ENCODE measurements around the gene CACNA1C. TPM values are rescaled to one million over a fixed set of nuclear protein-coding genes. Genes with fewer than 3 reads are reported as not detected.

CACNA1C gene
- total RNA-seq, 1 experiment from 2014 or later, result 1.8 TPM

DNA sequence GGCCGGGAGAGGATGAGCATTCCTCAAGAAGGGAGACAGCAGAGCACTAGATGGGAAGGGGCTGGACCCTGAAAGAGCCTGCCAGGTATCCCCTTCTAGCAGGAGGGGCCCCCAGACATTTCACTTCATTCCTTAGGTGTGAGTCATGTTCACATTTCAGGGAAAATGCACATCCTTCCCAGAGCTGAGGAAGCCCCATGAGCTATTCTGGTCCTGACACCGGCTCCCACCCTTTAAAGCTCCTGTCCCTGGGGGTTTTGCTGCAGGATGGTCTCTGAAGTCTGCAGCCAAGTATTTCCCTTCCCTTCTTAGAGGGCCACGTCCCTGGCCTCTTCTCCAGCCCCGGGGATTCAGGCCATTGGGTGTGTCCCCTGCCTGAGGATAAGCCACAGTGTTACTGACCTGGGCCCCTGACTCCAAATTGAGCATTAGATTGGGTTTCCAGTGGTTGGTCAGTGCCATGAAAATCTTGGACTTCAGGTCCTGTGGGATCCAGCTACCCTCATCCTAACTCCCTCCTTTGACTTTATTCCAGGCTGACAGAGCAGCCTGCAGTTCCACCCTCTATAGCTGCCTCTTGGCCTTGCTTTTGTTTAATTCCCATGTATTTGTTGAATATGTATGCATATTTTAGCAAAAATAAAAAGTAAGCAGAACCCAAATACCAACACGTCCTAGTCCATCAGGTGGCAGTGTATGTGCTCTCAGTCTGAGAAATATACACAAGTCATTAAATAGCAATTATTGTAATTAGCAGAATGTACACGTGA lies 267.1 kb downstream of the CACNA1C start:
- DNase-seq (ENCODE audit: low read depth), result peak; percentile 39

DNA sequence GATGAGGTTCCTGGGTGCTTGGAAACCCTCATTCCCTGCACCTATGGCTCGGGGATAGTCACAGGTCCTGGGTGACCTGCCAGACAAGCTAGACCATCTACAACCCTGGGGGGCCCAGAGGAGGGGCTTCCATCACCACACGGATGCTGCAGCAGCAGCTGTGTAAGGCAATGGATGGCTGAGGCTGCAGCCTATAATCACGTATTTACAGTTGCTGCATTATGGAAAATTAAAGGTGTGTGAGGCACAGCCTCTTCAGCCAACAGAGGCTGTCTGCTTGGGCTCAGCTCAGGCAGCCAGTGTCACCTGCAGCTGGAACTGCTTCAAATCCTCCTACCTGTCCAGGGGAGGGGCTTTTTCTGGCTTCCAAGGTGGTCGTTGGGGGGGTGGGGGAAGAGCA lies 268.1 kb downstream of the CACNA1C start:
- no peak for DNase-seq (ENCODE audit: low read depth)

DNA sequence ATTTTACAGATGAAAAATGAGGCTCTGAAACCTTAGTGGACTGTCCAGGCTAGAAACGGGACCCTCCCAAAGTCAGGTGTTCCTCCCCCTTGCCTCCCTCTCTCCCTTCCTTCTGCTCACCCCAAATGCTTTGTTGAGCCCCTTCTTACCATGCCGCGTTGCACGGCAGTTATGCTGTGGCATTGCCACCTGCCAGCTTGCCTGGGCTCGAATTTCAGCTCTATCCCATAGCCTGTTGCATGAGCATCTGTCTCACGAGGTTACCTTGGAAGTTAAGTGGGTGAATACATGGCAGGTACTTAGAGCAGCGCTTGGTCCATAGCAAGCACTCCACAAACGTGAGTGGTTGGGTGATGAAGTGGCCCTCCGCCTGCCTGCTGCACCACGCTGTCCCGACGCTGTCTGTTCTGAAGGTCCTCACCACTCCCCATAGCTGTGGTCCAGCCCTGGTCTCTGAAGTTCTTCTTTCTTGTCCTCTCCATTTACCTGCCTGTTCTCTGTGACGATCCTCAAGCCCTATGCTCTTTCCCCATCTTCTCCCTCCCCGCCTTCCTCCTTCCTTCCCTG lies 269.9 kb downstream of the CACNA1C start:
- no peak for DNase-seq (ENCODE audit: low read depth)

DNA sequence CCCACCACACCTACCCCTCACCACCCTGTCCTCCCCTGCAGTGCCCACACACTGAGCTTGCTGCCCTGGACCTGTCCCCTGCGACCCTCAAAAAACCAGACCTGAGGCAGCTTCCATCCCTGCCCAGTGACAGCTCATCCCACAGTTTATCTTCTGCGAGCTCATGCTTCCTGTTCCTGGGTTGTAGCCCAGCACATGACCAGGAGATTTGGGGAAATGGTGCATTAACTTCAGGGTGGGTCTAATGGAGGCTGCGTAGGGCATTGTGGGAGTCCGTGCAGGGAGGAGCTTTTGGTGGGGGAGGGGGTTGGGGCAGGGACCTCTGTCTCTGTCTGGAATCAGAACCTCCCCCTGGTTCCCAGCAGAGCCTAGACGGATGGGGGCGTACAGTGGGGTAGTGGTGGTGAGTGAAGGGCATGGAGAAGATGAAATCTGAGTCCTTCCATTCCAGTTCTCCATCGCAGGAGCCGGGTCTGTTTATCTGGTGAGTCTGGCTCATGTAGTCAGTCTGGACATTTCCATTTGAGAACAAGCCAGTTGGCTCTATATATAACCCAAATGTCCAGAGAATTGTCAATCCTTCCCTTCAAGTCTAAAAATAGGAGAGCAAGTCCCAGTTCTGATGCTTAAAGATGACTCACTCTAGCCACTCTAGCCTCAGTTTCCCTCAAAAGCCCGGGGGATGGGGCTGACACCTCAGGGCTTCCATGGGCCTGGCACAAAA lies 270.9 kb downstream of the CACNA1C start:
- no peak for DNase-seq (ENCODE audit: low read depth)

DNA sequence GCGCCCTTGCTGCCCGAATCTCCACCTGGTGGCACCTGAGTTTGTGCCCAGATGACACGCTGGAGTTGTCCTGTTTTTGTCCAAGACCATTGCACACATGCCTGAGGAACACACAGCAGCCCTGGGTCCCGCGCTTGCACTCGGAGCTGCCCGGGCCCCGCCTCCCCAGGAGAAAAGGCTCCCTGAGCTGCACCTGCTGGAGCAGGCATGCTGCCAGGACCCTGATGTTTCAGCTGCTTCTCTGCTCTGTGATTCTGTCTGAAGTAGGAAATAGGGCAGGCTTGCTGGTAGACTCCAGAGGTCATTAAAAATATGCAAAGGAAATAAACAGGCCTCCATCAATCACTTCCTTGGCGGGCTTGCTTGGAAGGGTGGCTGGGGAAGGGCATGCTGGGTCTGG lies 271.6 kb downstream of the CACNA1C start:
- no peak for DNase-seq (ENCODE audit: low read depth)

DNA sequence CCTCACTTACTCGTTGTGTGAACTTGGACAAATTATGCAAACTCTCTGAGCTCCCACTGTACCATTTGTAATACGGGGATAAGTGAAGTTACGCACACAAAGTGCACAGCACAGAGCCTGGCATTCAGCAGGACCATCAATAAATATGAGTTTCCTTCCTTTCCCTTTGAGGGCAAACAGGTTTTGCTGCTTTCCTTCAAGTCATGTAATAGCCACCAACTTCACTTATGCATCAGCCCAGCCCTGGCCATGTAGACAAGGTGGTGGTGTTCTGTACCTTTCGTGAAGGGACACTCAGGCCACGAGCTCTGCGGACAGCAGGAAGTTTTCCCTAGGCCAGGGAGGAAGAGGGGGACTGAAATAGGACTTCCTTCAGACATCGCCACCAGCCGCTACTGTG lies 272.7 kb downstream of the CACNA1C start:
- no peak for DNase-seq (ENCODE audit: low read depth)

DNA sequence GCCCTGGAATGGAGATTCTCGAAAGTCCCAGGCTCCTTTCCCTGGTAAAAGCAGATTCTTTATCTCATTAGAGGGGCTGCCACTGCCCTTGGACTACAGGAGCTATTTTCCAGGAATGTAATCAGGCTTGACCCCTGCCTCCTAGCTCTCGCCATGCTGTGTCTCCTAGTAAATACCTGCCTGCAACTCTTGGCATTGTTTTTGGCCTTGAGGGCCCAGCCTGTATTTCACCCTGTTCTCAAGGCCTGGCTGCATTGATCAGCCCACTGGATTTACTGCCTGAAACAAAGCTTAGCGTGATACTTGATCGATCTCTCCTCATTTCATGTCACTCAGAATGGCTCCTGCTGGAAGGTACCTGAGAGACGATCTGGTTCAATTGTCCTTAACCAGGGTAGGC lies 273.7 kb downstream of the CACNA1C start:
- no peak for DNase-seq (ENCODE audit: low read depth)

DNA sequence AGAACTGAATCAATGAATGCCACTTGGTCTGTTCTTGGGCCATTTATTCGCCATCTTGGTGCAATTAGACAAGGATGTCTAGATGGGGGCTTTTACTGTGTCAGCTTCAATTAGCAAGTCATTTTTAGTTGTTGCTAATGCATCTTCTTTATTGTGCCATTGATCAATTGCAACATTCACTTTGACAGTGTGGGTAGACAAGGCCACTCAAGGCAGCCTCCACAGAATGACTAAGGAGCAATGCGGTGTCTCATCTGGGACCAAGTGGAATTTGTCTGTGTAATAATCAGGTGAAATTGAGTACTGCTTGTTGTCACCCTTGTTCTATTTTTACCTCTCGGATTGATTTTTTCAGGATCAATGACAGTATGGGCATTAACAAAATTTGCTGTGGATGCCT lies 275.9 kb downstream of the CACNA1C start:
- DNase-seq (ENCODE audit: low read depth), result no peak

DNA sequence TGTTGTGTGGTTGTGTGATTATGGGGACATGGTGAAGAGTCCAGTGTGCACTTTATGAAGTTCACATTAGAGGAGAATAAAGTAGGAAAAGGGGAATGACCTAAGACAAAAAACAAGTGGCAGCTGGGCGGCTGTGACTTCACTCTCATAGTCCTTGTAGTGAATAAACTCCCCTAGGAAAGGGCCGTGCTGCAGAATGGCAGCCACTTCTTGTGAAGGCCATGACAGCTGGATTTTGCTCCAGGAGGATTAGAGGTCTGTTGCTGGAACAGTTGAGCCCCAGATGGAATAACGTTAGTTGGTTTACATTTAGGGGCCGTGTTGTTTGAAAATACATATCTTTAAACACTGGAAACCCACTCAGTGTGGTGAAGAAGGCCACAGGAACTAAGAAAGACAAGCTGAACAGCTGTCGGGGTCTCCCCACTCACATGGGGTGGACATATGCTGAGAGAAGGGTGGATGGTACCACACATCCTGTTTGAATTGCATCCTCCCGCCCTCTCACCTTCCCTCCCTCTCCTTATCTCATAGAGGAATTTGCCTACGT lies 276.9 kb downstream of the CACNA1C start:
- DNase-seq (ENCODE audit: low read depth), result no peak

DNA sequence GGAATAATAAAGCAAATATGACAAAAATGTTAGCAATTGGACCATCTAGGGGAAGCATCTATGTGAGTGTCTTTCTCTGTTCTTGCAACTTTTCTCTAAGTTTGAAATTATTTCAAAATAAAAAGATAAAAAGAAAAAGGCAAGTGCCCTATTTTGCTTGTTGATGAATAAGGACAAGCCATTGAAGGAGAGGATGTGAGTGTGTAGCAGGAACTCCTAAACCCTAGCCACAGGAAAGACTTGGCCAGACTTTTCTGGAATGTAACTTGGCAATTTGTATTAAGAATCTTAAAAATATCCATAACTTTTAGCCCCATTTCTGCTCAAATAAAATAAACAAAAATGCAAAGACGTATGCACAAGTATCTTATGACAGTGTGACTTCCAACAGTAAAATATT lies 279.4 kb downstream of the CACNA1C start:
- DNase-seq (ENCODE audit: low read depth), result no peak

DNA sequence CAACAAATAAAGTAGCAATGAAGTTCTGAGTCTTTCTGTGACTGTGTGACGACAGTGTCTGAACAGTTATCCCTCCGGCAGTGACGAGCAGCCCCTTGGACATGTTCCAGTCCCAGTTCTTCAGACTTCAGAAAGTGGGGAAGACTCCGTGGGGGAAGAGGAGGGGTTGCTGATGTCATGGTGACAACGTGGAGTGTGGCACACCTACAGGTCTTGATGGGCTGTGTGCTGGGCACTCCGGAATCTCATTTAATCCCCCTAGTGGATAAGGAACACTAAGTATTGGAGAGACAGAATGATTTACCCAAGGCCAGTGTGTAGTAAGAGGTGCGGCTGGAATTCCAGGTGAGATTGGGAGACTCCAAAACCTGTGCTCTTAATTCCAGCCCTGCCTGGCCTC lies 280.2 kb downstream of the CACNA1C start:
- DNase-seq (ENCODE audit: low read depth), result no peak

DNA sequence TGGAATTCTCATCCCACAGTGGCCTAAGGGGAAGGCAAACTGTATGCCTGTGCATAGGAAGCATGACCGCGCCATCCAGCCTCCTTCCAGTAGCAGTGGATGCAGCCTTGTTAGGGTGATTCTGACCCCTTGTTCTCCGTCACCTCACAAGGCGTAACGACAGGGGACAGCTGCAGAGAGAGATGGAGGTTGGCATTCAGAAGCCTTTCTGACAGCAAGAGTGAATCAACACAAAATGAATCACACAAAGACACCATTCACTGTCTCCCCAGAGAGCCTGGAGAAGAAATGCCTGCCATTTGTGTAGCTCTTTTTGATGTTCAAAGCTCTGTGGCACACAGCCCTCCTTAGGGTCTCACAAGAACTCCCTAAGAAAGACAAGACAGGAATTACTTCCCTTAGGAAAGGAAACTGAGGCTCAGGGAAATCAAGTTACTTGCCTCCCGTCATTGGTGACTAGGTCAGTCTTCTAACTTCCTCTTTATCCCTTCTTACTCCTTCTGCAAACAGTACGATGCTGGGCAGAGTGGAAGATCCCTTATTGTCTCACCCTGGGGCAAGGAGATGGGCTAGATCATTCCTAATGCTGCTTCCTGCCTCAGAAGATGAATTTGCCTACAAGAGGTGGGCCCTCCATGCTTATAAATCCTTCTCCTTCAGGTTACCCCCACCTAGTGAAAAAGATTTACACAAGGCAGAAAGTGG lies 280.9 kb downstream of the CACNA1C start:
- DNase-seq (ENCODE audit: low read depth), result no peak

DNA sequence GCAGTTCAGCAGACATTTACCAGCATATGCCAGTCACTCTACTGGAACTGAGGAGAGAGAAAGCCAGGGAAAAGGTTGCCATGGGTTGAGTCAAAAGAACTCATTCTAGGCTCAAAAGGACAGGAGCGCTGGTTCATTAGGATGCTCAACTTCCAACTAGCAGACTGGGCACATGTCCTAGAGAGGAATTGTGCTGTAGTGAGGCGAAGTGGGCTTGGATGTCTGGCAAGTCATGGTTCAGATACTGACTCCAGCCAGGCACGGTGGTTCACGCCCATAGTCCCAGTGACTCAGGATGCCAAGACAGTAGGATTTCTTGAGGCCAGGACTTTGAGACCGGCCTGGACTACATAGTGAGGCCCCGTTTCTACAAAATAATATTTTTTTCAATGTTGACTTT lies 281.5 kb downstream of the CACNA1C start:
- no peak for DNase-seq (ENCODE audit: low read depth)

DNA sequence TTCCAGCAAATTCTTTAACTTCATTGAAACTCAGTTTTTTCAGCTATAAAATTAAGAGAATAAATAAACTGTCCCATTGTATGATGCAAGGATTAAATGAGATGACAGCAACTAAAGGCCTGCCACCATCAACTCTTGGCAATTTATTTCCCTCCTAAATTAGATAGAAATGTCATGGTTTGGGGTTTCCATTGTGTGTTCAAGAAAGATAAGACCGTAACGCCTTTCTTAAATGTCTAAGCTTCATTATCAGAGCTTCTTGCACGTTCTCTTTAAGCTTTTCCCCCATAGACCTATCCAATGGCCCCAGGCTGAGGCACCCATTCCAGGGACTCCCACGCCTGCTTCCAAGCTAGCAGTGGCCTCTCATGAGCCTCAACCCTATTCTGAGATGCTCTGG lies 281.9 kb downstream of the CACNA1C start:
- DNase-seq (ENCODE audit: low read depth), result no peak

DNA sequence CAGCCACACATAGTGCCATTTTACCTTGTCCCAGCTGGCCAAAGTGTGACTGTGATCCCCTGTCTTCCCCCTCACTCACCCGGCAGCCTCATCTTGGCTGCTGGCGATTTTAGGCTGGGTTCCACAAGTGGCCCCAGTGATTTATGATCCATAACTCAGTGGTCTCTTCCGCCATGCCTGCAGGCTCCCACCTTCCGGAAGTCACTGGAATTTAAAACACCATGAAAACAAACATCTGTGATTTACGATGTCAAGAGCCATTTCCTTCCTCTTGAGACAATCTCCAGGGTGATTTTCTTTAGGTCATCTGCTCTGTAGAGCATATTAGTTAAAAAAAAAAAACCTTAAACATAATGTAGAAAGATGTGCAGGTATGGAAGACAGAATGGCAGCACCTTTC lies 282.3 kb downstream of the CACNA1C start:
- peak; percentile 43 for DNase-seq (ENCODE audit: low read depth)

DNA sequence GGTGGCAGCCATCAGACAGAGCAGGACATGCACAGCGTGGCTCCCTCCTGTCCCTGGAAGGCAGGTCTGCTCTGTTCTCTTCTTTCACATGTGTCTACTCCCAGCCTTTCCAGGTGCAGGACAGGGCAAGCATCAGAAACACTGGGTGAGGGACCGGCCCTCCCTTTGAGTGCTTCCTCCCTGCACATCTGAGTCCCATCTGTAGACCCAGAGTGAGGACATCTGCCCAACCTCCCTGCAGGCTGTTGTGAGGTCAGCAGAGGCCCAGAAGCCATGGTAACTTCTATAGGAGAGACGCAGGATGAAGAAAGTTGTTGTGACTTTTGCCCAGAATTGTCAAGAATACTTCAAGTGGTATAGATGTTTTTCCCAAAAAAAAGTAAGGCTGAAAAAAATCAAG lies 282.7 kb downstream of the CACNA1C start:
- no peak for DNase-seq (ENCODE audit: low read depth)

DNA sequence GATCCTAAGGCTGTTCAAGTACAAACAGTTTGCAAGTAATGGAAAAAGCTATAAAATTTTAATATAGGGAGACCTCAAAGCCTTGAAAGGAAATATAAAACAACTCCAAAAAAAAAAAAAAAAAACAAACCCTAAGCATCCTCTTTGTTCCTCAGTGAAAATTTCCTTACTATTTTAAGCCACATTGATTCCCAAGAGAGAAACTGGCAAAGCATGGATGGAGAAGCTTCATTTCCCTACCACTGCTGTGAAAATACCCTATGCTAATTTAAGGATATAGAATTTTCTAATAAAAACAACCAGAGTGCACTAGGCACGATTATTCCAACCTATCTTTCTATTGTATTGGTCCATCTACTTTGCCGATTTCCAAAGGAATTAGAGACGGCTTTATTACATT lies 283.1 kb downstream of the CACNA1C start:
- DNase-seq (ENCODE audit: low read depth), result no peak

DNA sequence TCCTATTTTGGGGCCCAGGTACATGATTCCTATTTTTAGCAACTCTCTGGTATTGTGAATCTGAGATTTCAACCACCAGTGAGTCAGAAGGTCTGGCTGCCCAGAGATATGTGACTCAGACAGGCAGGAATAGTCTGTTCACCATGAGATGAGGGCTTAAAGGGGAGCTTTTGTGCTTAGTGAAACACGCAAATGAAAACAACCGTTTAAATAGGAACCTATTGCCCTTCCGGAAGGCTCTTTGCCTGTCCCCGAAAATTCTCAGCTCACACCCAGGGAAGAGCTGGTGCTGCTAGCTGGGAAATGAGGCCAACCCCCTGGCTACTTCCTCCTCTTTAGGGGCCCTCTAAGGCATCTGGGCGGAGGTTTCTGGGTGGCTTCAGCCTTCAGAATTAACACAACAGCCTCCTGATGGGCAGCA lies 283.6 kb downstream of the CACNA1C start:
- peak; percentile 94 for DNase-seq (ENCODE audit: low read depth)

DNA sequence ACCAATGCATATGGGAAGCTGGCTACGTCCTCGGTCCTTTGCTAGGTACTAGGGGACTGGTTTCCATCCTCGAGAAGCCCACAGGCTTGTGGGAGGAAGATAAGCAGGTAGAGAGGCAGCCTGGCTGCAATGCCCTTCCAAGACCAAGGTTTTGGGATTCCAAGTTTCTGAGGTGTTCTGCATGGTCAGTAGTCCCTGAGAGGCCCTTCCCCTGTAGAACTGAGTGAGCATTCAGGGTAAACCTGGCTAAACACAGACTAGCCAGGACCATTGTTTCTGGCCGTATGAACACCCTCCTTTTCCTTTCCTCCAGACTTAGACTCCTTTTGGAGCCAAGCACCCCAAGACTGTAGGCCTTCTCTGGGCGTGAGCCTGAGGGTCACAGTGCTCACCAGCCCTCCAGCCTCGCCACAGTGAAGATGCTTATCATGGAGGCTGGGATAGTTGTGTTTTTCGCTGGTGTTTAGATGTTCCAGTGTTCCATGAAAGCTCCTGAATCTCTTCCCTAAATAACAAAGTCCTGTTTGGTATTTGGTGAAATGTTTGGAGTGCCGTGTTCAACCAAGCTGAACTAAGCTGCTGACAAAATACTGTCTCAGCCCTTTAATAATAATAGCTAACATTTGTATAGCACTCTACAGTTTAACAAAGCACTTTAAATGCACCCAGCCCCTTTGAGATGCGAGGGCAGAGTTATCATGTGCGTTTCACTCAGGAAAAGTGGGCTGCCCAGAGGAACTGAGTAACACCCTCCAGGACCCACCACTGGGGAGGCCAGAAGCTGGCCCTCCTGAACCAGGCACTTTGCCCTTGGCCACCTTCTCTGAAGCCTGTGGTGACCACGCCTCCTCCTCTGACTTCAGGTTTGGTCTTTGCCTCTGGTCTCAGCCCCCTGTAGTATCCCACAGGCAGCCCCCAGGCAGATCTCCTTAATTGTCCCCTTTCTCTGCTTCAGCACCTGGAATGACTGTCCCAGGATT lies 284.5 kb downstream of the CACNA1C start:
- no peak for DNase-seq (ENCODE audit: low read depth)

DNA sequence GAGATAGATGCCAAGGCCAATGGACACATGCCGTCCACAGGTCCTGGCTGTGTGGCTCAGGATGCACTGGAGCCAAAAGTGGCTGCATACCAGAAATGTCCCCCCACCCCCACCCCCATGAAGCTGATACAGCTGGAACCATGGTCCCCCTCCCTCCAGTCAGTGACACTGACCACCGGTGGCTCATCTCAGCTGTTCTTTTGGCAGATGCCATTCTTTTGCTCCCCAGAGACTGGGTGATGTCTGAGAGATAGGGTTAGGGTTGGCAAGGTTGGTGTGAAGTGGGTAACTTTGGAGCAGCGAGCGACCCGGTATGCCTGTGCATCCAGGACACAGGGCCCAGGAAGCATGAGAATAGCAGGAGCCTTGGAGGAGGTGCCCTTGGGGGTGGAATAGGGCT lies 285.6 kb downstream of the CACNA1C start:
- DNase-seq (ENCODE audit: low read depth), result no peak

DNA sequence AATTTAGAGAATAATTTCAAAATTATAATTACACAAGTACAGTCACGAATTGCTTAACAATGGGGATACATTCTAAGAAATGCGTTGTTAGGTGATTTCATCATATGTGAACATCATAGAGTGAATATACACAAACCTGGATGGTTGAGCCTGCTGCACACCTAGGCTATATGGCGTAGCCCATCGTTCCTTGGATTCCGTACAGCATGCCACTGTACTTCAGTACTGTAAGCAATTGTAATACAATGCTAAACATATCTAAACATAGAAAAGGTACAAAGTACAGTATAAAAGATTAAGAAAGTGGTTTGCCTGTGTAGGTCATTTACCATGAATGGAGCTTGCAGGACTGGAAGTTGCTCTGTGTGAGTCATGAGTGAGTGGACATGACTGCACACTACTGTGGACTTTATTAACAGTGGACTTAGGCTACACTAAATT lies 286.2 kb downstream of the CACNA1C start:
- DNase-seq (ENCODE audit: low read depth), result peak; percentile 59
